ENCODE measurements around the gene KTI12. TPM values are rescaled to one million over a fixed set of nuclear protein-coding genes. Genes with fewer than 3 reads are reported as not detected.

Gene KTI12
- total RNA-seq, 1 experiment from 2014 or later: 17.1 TPM

DNA sequence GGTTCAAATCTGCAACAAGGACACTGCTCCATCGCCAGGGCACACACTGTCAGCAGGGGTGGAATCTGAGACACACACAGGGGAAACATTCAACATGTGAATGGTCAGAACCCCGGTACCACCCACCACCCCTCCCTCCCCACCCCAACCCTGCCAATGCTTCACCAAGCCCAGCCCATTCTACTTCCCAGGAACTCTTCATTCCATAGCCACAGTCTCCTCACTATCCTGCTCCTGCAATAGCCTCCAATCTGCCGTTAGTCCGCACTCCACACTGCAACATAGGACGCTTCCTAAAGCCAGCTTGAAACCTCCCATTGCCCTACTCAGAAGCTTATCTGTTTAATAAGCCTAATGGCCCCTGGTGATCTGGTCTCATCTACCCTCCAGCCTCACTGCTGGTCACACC lies 35.6 kb downstream of the KTI12 start:
- Histone ChIP-seq H3K27me3 (replicated peaks; ENCODE audit: insufficient read depth, low read depth, low read length, poor library complexity) (no peaks in the 10 kb centered on the region), H3K4me1 (ENCODE audit: insufficient read depth, low read length, poor library complexity, severe bottlenecking) (peaks cover 11% of the 10 kb centered on the region), H3K9me3 (ENCODE audit: low read depth, low read length, poor library complexity, severe bottlenecking) (no peaks in the 10 kb centered on the region), H3K27ac (ENCODE audit: low read depth, low read length, poor library complexity, severe bottlenecking) (no peak overlapping the region), H3K4me3 (ENCODE audit: low read depth, low read length, poor library complexity, severe bottlenecking) (no peak overlapping the region), H3K36me3 (ENCODE audit: insufficient read depth, low read length, poor library complexity, severe bottlenecking) (no peaks in the 10 kb centered on the region)
- ChIA-PET POLR2A (ENCODE audit: low non-redundant PET) (no interaction called here), CTCF (interaction anchor here (0.6 to 1.8 kb wide), 2 partner anchors 101 to 351 kb away, joined by 3 to 6 read pairs; no protein-coding TSS in a partner anchor)
- TF ChIP-seq CTCF (conservative IDR thresholded peaks at IDR 0.05; ENCODE audit: low read depth, low read length) (no peak), EZH2 (IDR thresholded peaks at IDR 0.05; ENCODE audit: borderline replicate concordance, low read depth, low read length, poor library complexity, severe bottlenecking) (no peak)
- no peak for DNase-seq (ENCODE audit: low spot score)
- intact Hi-C loops (cut with micrococcal nuclease; ENCODE audit: unreplicated experiment): no loop called here
- no TSS peak for BruUV-seq (replicated peaks)

DNA sequence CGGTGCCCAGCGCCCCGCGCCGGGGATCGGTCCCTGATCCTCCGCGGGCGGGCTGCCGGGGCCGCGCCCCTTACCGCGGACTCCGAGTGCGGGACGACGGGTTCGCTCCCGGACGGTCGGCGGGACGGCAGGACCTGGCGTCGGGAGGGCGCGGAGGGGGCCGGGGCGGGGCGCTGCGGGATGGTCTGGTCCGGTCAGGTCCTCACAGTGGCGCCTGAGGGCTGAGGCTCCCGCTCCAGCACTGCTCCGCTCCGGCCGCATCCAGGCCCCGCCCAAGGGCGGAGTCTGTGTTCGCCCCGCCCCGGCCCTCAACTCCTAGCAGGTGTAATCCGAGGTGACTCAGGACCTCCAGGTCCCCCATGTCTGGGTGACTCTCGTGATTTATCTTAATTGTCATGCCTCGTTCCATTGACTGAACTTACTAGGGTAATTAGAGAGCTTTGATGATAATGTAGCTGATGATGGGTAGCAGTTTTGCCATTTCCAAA lies 43.1 kb downstream of the KTI12 start, which contains the start of gene RAB3B:
TSS of gene RAB3B (minus strand) at position 223 of the 488 bp plus-strand sequence. CDS start 13,583 bp downstream, outside the sequence.
- intact Hi-C loops (cut with micrococcal nuclease; ENCODE audit: unreplicated experiment): no loop called here
- peak; percentile 71 for DNase-seq (ENCODE audit: low spot score)
- H3K4me3 ChIP-seq (ENCODE audit: low read depth, low read length, poor library complexity, severe bottlenecking): peak within 1 kb of the TSS; percentile 95
- no peaks in the 10 kb centered on the region for H3K36me3 ChIP-seq (ENCODE audit: insufficient read depth, low read length, poor library complexity, severe bottlenecking)
- ChIA-PET CTCF (no interaction called here), POLR2A (ENCODE audit: low non-redundant PET) (no interaction called here)
- no peak for TF ChIP-seq CTCF (conservative IDR thresholded peaks at IDR 0.05; ENCODE audit: low read depth, low read length)
- H3K4me1 ChIP-seq (ENCODE audit: insufficient read depth, low read length, poor library complexity, severe bottlenecking): peaks cover 17% of the 10 kb centered on the region
- no peaks in the 10 kb centered on the region for H3K27me3 ChIP-seq (replicated peaks; ENCODE audit: insufficient read depth, low read depth, low read length, poor library complexity)
- BruUV-seq (replicated peaks): no TSS peak
- H3K27ac ChIP-seq (ENCODE audit: low read depth, low read length, poor library complexity, severe bottlenecking): peak within 1 kb of the TSS; percentile 70
- no peaks in the 10 kb centered on the region for H3K9me3 ChIP-seq (ENCODE audit: low read depth, low read length, poor library complexity, severe bottlenecking)

- no TSS peak for BruUV-seq (replicated peaks)
- Histone ChIP-seq H3K27ac (ENCODE audit: low read depth, low read length, poor library complexity, severe bottlenecking) (peak overlapping the region; percentile 70), H3K36me3 (ENCODE audit: insufficient read depth, low read length, poor library complexity, severe bottlenecking) (no peaks in the 10 kb centered on the region), H3K27me3 (replicated peaks; ENCODE audit: insufficient read depth, low read depth, low read length, poor library complexity) (no peaks in the 10 kb centered on the region), H3K4me1 (ENCODE audit: insufficient read depth, low read length, poor library complexity, severe bottlenecking) (peaks cover 21% of the 10 kb centered on the region), H3K9me3 (ENCODE audit: low read depth, low read length, poor library complexity, severe bottlenecking) (no peaks in the 10 kb centered on the region), H3K4me3 (ENCODE audit: low read depth, low read length, poor library complexity, severe bottlenecking) (peak overlapping the region; percentile 95)
- POLR2A ChIA-PET (ENCODE audit: low non-redundant PET): no interaction called here
- no peak for DNase-seq (ENCODE audit: low spot score)
- TF ChIP-seq EZH2 (IDR thresholded peaks at IDR 0.05; ENCODE audit: borderline replicate concordance, low read depth, low read length, poor library complexity, severe bottlenecking): no peak
- no peak for TF ChIP-seq CTCF (conservative IDR thresholded peaks at IDR 0.05; ENCODE audit: low read depth, low read length)
- intact Hi-C loops (cut with micrococcal nuclease; ENCODE audit: unreplicated experiment): no loop called here
- CTCF ChIA-PET: no interaction called here
Measured at GRCh38 chr1:51989582-51990477, 43.8 kb downstream of the KTI12 start.

Measured in A673 (cell line).